Hepatocyte (in vitro differentiated cells): ENCODE measurements around the gene DGKG. TPM values are rescaled to one million over a fixed set of nuclear protein-coding genes. Genes with fewer than 3 reads are reported as not detected.

Experiments used
- DNase-seq: peaks from one replicate; pipeline ENCODE4 v3.0.0-alpha.2; 2016; ENCODE audit warnings: low spot score
- H2AFZ ChIP-seq: fragments of 200-600 bp; sonication (generic); 2 replicates; pipeline ENCODE4 v1.6.0; 2016; ENCODE audit warnings: antibody characterized with exemption, mild to moderate bottlenecking
- H3K27ac ChIP-seq: fragments of 200-600 bp; sonication (generic); 2 replicates; pipeline ENCODE4 v1.5.1; 2016; ENCODE audit warnings: mild to moderate bottlenecking
- H3K27me3 ChIP-seq: fragments of 200-600 bp; sonication (generic); 2 replicates; pipeline ENCODE4 v1.6.1; 2016
- H3K36me3 ChIP-seq: fragments of 200-600 bp; sonication (generic); replicated peaks from 2 replicates; pipeline ENCODE4 v1.5.1; 2016; ENCODE audit warnings: low read depth; ENCODE audit not compliant: insufficient read depth
- H3K4me1 ChIP-seq: fragments of 200-600 bp; sonication (generic); 2 replicates; pipeline ENCODE4 v1.5.1; 2016; ENCODE audit warnings: mild to moderate bottlenecking, moderate library complexity; ENCODE audit not compliant: insufficient read depth
- H3K4me2 ChIP-seq: fragments of 200-600 bp; sonication (generic); 2 replicates; pipeline ENCODE4 v1.6.0; 2016
- H3K4me3 ChIP-seq: fragments of 200-600 bp; sonication (generic); 2 replicates; pipeline ENCODE4 v1.5.1; 2016; ENCODE audit warnings: mild to moderate bottlenecking
- H3K79me2 ChIP-seq: fragments of 200-600 bp; sonication (generic); 2 replicates; pipeline ENCODE4 v1.6.0; 2017; ENCODE audit warnings: mild to moderate bottlenecking
- H3K9me2 ChIP-seq: fragments of 200-600 bp; sonication (generic); replicated peaks from 2 replicates; pipeline ENCODE4 v1.6.0; 2017; ENCODE audit warnings: mild to moderate bottlenecking; ENCODE audit not compliant: insufficient read depth
- H3K9me3 ChIP-seq: fragments of 200-600 bp; sonication (generic); 2 replicates; pipeline ENCODE4 v1.5.1; 2016; ENCODE audit warnings: low read depth, mild to moderate bottlenecking
- H4K20me1 ChIP-seq: fragments of 200-600 bp; sonication (generic); 2 replicates; pipeline ENCODE4 v1.6.0; 2016; ENCODE audit warnings: mild to moderate bottlenecking; ENCODE audit not compliant: insufficient read depth, poor library complexity, severe bottlenecking
- CTCF ChIP-seq: fragments of 200-600 bp; sonication (generic); IDR thresholded peaks from 2 replicates; pipeline ENCODE4 v1.5.1; 2016; ENCODE audit warnings: antibody characterized with exemption, mild to moderate bottlenecking; ENCODE audit not compliant: poor library complexity
- EZH2 ChIP-seq: fragments of 200-600 bp; sonication (generic); IDR thresholded peaks from 2 replicates; pipeline ENCODE4 v1.6.1; 2016; ENCODE audit warnings: antibody characterized with exemption, mild to moderate bottlenecking, borderline replicate concordance
- EZH2phosphoT487 ChIP-seq: fragments of 200-600 bp; sonication (generic); IDR thresholded peaks from one replicate; pipeline ENCODE4 v1.6.1; 2018; ENCODE audit warnings: antibody characterized with exemption, mild to moderate bottlenecking, low read depth, moderate library complexity; ENCODE audit not compliant: unreplicated experiment, severe bottlenecking
- WGBS: methylation state at CpG from one replicate; pipeline ENCODE4 v1.1.6; 2016; ENCODE audit warnings: low lambda C conversion rate; ENCODE audit errors: missing lambda C conversion rate; 5-methylcytosine and 5-hydroxymethylcytosine counted together
- polyA plus RNA-seq: library from polyadenylated mRNA; unstranded; fragments of >200 nt; fragmentation: Nextera tagmentation; extraction: Ambion mirVana; gene quantifications from 2 replicates; pipeline ENCODE4 v1.2.1, GENCODE V29; 2016
- total RNA-seq: library from RNA; depleted of rRNA; stranded (reverse); fragments of >200 nt; gene quantifications from 2 replicates; pipeline ENCODE4 v1.2.3, GENCODE V29; 2014

DGKG gene
- total and polyA plus RNA-seq, 2 experiments from 2014 or later, result not detected

GRCh38 chr3:186173224-186173815, 188.7 kb downstream of the DGKG start:
- Histone ChIP-seq H3K27ac (no peak overlapping the region), H3K4me1 (peaks cover 6% of the 10 kb centered on the region), H3K79me2 (no peaks in the 10 kb centered on the region), H3K36me3 (no peaks in the 10 kb centered on the region), H3K9me2 (no peaks in the 10 kb centered on the region), H3K9me3 (no peaks in the 10 kb centered on the region), H3K27me3 (no peaks in the 10 kb centered on the region), H4K20me1 (no peaks in the 10 kb centered on the region), H3K4me3 (no peak overlapping the region), H3K4me2 (no peak overlapping the region), H2AFZ (no peak overlapping the region)
- DNase-seq, result no peak
- TF ChIP-seq EZH2phosphoT487 (no peak), EZH2 (no peak), CTCF (no peak)
- WGBS, result 92% methylated on average over 9 of the region's 9 CpGs

GRCh38 chr3:186172353-186172752, 189.7 kb downstream of the DGKG start:
- Histone ChIP-seq H3K9me3 (no peaks in the 10 kb centered on the region), H3K9me2 (no peaks in the 10 kb centered on the region), H3K36me3 (no peaks in the 10 kb centered on the region), H3K79me2 (no peaks in the 10 kb centered on the region), H3K4me3 (no peak overlapping the region), H2AFZ (no peak overlapping the region), H4K20me1 (no peaks in the 10 kb centered on the region), H3K27me3 (no peaks in the 10 kb centered on the region), H3K4me1 (peaks cover 6% of the 10 kb centered on the region), H3K27ac (no peak overlapping the region), H3K4me2 (no peak overlapping the region)
- TF ChIP-seq EZH2phosphoT487 (no peak), EZH2 (no peak), CTCF (no peak)
- 79% methylated on average over 2 of the region's 2 CpGs for WGBS
- no peak for DNase-seq

GRCh38 chr3:186171521-186171920, 190.5 kb downstream of the DGKG start:
- H3K27ac ChIP-seq, result no peak overlapping the region
- 94% methylated on average over 2 of the region's 2 CpGs for WGBS

More at GRCh38 chr3:186171521-186171920, 190.5 kb downstream of the DGKG start:
- no peaks in the 10 kb centered on the region for H4K20me1 ChIP-seq
- H3K4me2 ChIP-seq, result no peak overlapping the region
- no peaks in the 10 kb centered on the region for H3K27me3 ChIP-seq
- peaks cover 3% of the 10 kb centered on the region for H3K4me1 ChIP-seq
- H3K36me3 ChIP-seq, result no peaks in the 10 kb centered on the region
- no peak overlapping the region for H2AFZ ChIP-seq
- no peaks in the 10 kb centered on the region for H3K79me2 ChIP-seq
- H3K4me3 ChIP-seq, result no peak overlapping the region
- DNase-seq, result no peak
- TF ChIP-seq CTCF (no peak), EZH2phosphoT487 (no peak)
- H3K9me2 ChIP-seq, result no peaks in the 10 kb centered on the region
- no peaks in the 10 kb centered on the region for H3K9me3 ChIP-seq
